GM18861 (cell line): ENCODE data around the gene USP46.

Experiments used
- ATAC-seq: cut with Tn5 transposase; IDR thresholded peaks from one replicate; pipeline ENCODE4 v1.9.1; 2021; ENCODE audit not compliant: unreplicated experiment

Gene USP46

GRCh38 chr4:52622564-52622963, 36.5 kb downstream of the USP46 start:
- no peak for ATAC-seq

- ATAC-seq = no peak
Measured at GRCh38 chr4:52621567-52621966, 37.5 kb downstream of the USP46 start.

- no peak for ATAC-seq
Measured at GRCh38 chr4:52619591-52619931, 39.5 kb downstream of the USP46 start.

- ATAC-seq = no peak
Measured at GRCh38 chr4:52618795-52619590, 40.1 kb downstream of the USP46 start.

- no peak for ATAC-seq
Measured at GRCh38 chr4:52617336-52618020, 41.6 kb downstream of the USP46 start.

GRCh38 chr4:52614241-52614640, 44.9 kb downstream of the USP46 start:
- ATAC-seq = no peak

GRCh38 chr4:52612341-52612740, 46.8 kb downstream of the USP46 start:
- ATAC-seq = no peak

- no peak for ATAC-seq
Measured at GRCh38 chr4:52611030-52611555, 48.0 kb downstream of the USP46 start.

GRCh38 chr4:52606726-52607125, 52.4 kb downstream of the USP46 start:
- ATAC-seq = no peak

GRCh38 chr4:52606040-52606439, 53.1 kb downstream of the USP46 start:
- ATAC-seq = no peak

GRCh38 chr4:52604215-52604614, 54.9 kb downstream of the USP46 start:
- ATAC-seq = no peak

GRCh38 chr4:52600275-52600674, 58.8 kb downstream of the USP46 start:
- no peak for ATAC-seq

- ATAC-seq = no peak
Measured at GRCh38 chr4:52595001-52595400, 64.1 kb downstream of the USP46 start.

- ATAC-seq = no peak
Measured at GRCh38 chr4:52592287-52592686, 66.8 kb downstream of the USP46 start.

- no peak for ATAC-seq
Measured at GRCh38 chr4:52588771-52589591, 70.1 kb downstream of the USP46 start.

- ATAC-seq = no peak
Measured at GRCh38 chr4:52588097-52588496, 71.0 kb downstream of the USP46 start.

GRCh38 chr4:52586069-52586468, 73.0 kb downstream of the USP46 start:
- no peak for ATAC-seq

GRCh38 chr4:52585379-52585778, 73.7 kb downstream of the USP46 start:
- ATAC-seq = no peak

GRCh38 chr4:52579602-52580272, 79.4 kb downstream of the USP46 start:
- ATAC-seq = no peak

- no peak for ATAC-seq
Measured at GRCh38 chr4:52578951-52579350, 80.2 kb downstream of the USP46 start.

GRCh38 chr4:52577624-52577962, 81.5 kb downstream of the USP46 start:
- ATAC-seq = no peak
